Duodenal mucosa (tissue), 2 donors: ENCODE data around the gene MAP3K7CL.
A peak's percentile ranks its signal among the peaks of the same experiment; 100 is the strongest.
"Not testable (repeated sequence)": the region's sequence is repeated elsewhere in the genome, so short reads cannot be mapped to it uniquely, and the experiment has no call there.

Source experiments
- H3K27ac ChIP-seq: one replicate; pipeline ENCODE4 v1.7.0; 2013; ENCODE audit warnings: low read depth, low read length
- H3K27me3 ChIP-seq, 2 donors: one replicate each; pipeline ENCODE4 v1.7.0; 2013; ENCODE audit warnings: low read length in 2 of 2, control low read depth in 1 of 2; ENCODE audit not compliant: insufficient read depth in 2 of 2, control insufficient read depth in 1 of 2
- H3K36me3 ChIP-seq, 2 donors: one replicate each; pipeline ENCODE4 v1.7.0; 2013; ENCODE audit warnings: low read length in 2 of 2, control low read depth in 1 of 2; ENCODE audit not compliant: insufficient read depth in 2 of 2, control insufficient read depth in 1 of 2
- H3K4me1 ChIP-seq, 2 donors: one replicate each; pipeline ENCODE4 v1.7.0; 2013; ENCODE audit warnings: low read length in 2 of 2, control low read depth in 1 of 2; ENCODE audit not compliant: insufficient read depth in 2 of 2, control insufficient read depth in 1 of 2
- H3K4me3 ChIP-seq, 2 donors: one replicate each; pipeline ENCODE4 v1.7.0; 2013; ENCODE audit warnings: low read length in 2 of 2, low read depth in 1 of 2
- H3K9ac ChIP-seq, 2 donors: one replicate each; pipeline ENCODE4 v1.7.0; 2013; ENCODE audit warnings: low read length in 2 of 2, low read depth in 1 of 2
- H3K9me3 ChIP-seq, 2 donors: one replicate each; pipeline ENCODE4 v1.7.0; 2013; ENCODE audit warnings: low read length in 2 of 2, control low read depth in 1 of 2; ENCODE audit not compliant: control insufficient read depth in 1 of 2

Gene MAP3K7CL

DNA sequence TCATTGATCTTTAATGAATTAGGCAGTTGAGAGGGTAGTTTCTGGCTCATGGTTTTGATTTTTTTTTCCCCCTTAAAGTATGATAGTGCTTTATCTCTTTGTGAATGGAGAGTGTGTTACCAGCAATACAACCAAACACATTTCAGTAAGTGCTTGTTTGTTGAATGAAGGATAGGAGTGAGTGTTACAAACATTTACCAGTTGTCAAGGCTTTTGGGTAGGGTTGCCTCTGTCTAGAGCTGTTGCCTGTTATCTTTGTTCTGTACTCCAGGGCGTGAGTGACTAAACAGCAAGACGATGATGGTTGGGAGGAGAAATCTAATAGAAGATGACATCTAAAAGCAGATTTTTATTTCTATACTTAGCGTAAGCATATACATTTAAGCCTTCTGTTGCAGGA lies 21.5 kb downstream of the MAP3K7CL start:
- no peaks in the 10 kb centered on the region for H3K36me3 ChIP-seq
- H3K27ac ChIP-seq: no peak overlapping the region

DNA sequence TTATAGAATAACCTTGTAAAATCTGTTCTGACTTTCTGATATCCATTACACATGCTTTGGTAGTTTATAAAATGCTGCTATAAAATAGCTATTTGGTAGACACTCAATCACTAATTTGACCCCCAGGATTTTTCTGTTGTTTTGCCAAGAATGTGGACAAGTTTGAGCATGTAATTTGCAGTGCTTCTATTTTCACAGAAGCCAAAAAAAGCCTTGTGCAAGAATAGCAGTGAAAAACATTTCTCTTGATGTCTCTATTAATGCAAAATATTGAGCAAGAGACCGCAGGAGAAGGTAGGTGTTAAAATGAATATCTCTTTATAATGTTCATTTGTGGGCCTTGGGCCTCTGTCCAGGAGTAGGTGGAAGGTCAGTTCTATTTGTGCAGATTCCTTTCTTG lies 22.5 kb downstream of the MAP3K7CL start:
- Histone ChIP-seq H3K4me1 (no peaks in the 10 kb centered on the region), H3K9ac (no peak overlapping the region), H3K4me3 (no peak overlapping the region), H3K36me3 (no peaks in the 10 kb centered on the region), H3K27ac (no peak overlapping the region), H3K27me3 (no peaks in the 10 kb centered on the region), H3K9me3 (no peaks in the 10 kb centered on the region)

More for the DNA sequence above, 21.5 kb downstream of the MAP3K7CL start:
- no peaks in the 10 kb centered on the region for H3K9me3 ChIP-seq
- H3K27me3 ChIP-seq: no peaks in the 10 kb centered on the region
- no peak overlapping the region for H3K9ac ChIP-seq
- no peaks in the 10 kb centered on the region for H3K4me1 ChIP-seq
- no peak overlapping the region for H3K4me3 ChIP-seq

DNA sequence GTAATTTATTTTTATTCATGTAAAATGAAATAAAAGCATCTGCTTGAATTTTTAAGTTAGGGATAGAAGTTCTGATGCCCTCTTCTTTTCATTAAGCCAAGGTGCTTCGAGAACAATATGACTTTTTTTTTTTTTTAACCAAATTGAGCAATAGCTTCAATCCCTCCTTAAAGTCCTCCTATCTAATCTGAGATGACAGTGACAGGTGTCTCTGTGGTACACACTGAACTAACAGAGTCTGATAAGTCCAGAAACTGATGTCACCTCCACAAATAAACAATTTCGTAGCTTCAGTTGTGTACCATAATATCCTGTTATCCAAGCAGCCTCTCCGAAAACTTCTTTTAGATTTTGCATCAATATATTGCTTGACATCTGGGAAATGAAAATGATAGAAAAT lies 23.8 kb downstream of the MAP3K7CL start:
- no peaks in the 10 kb centered on the region for H3K27me3 ChIP-seq
- H3K9me3 ChIP-seq: no peaks in the 10 kb centered on the region
- H3K36me3 ChIP-seq: no peaks in the 10 kb centered on the region
- no peak overlapping the region for H3K9ac ChIP-seq
- no peaks in the 10 kb centered on the region for H3K4me1 ChIP-seq
- H3K4me3 ChIP-seq: no peak overlapping the region
- H3K27ac ChIP-seq: no peak overlapping the region

- peak overlapping the region; percentile 29 to 48 for H3K4me3 ChIP-seq
- H3K27ac ChIP-seq: peak overlapping the region; percentile 21
- peak overlapping the region in 1 of 2 donors; percentile 6 for H3K9ac ChIP-seq
- H3K9me3 ChIP-seq: no peaks in the 10 kb centered on the region
- no peaks in the 10 kb centered on the region for H3K36me3 ChIP-seq
- H3K27me3 ChIP-seq: no peaks in the 10 kb centered on the region
- no peaks in the 10 kb centered on the region for H3K4me1 ChIP-seq
These were observed 24.9 kb downstream of the MAP3K7CL start for GRCh38 chr21:29155118-29155932.

GRCh38 chr21:29155933-29156260 lies 25.5 kb downstream of the MAP3K7CL start:
- no peaks in the 10 kb centered on the region for H3K4me1 ChIP-seq
- H3K27me3 ChIP-seq: no peaks in the 10 kb centered on the region
- peak overlapping the region in 1 of 2 donors; percentile 48 for H3K4me3 ChIP-seq
- H3K9ac ChIP-seq: peak overlapping the region in 1 of 2 donors; percentile 6
- H3K9me3 ChIP-seq: no peaks in the 10 kb centered on the region
- H3K27ac ChIP-seq: no peak overlapping the region
- no peaks in the 10 kb centered on the region for H3K36me3 ChIP-seq

- no peaks in the 10 kb centered on the region for H3K4me1 ChIP-seq
- H3K27ac ChIP-seq: no peak overlapping the region
- H3K36me3 ChIP-seq: no peaks in the 10 kb centered on the region
- H3K4me3 ChIP-seq: no peak overlapping the region
- no peaks in the 10 kb centered on the region for H3K27me3 ChIP-seq
- H3K9me3 ChIP-seq: no peaks in the 10 kb centered on the region
- no peak overlapping the region for H3K9ac ChIP-seq
These were observed 26.6 kb downstream of the MAP3K7CL start for GRCh38 chr21:29157080-29157479.

DNA sequence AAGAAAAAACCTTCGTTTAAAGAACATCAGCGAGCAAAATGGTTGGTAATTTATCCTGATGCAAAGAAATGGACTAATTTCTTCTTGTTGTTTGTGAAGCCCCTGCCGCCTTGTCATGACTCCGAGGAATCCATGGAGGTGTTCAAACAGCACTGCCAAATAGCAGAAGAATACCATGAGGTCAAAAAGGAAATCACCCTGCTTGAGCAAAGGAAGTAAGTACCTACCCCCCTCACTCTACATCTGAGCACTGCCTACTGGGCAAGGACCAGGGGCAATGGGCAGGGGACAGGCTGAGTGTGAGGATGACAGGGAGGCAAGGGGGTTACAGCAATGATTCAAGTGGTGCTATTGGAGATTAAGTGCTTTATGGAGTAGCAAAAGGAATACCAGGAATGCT lies 29.4 kb downstream of the MAP3K7CL start:
- H3K4me1 ChIP-seq: no peaks in the 10 kb centered on the region
- H3K27me3 ChIP-seq: no peaks in the 10 kb centered on the region
- no peak overlapping the region for H3K27ac ChIP-seq
- H3K9me3 ChIP-seq: no peaks in the 10 kb centered on the region
- no peak overlapping the region for H3K4me3 ChIP-seq
- H3K9ac ChIP-seq: no peak overlapping the region
- no peaks in the 10 kb centered on the region for H3K36me3 ChIP-seq

GRCh38 chr21:29162825-29163224 lies 32.4 kb downstream of the MAP3K7CL start:
- H3K4me1 ChIP-seq, H3K9ac ChIP-seq, H3K27ac ChIP-seq, H3K4me3 ChIP-seq, H3K36me3 ChIP-seq, H3K27me3 ChIP-seq, H3K9me3 ChIP-seq: not testable (repeated sequence)

DNA sequence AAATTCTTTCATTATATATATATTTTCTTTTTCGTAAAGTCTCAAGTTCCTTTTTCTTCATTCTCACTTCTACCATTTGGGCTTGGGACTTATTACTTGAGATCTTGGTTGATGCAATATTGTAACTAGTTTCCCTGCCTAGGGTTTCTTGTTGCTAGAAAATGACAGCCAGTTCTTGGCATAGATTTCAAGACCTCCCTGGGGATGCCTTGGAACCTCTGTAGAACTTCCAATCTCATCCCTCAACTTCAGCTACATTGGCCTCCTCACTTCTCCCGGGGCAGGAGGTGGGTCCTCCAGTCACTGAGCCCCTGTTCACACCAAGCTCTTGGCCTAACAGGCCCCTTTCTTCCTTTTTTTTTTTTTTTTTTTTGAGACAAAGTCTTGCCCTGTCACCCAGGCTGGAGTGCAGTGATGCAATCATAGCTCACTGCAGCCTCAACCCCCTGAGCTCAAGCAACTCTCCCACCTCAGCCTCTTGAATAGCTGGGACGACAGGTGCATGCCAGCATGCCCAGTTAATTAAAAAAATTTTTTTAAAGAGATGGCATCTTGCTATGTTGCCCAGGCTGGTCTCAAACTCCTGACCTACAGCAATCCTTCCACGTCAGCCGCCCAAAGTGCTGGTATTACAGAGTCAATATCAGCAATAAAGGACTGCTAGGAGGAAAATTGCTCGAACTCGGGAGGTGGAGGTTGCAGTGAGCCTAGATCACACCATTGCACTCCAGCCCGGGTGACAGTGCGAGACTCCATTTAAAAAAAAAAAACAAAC lies 33.1 kb downstream of the MAP3K7CL start:
- Histone ChIP-seq H3K9me3 (no peaks in the 10 kb centered on the region), H3K36me3 (no peaks in the 10 kb centered on the region), H3K27me3 (no peaks in the 10 kb centered on the region), H3K4me3 (no peak overlapping the region), H3K9ac (no peak overlapping the region), H3K27ac (peak overlapping the region; percentile 20), H3K4me1 (peaks cover 0 to 4% of the 10 kb centered on the region in 2 donors)

DNA sequence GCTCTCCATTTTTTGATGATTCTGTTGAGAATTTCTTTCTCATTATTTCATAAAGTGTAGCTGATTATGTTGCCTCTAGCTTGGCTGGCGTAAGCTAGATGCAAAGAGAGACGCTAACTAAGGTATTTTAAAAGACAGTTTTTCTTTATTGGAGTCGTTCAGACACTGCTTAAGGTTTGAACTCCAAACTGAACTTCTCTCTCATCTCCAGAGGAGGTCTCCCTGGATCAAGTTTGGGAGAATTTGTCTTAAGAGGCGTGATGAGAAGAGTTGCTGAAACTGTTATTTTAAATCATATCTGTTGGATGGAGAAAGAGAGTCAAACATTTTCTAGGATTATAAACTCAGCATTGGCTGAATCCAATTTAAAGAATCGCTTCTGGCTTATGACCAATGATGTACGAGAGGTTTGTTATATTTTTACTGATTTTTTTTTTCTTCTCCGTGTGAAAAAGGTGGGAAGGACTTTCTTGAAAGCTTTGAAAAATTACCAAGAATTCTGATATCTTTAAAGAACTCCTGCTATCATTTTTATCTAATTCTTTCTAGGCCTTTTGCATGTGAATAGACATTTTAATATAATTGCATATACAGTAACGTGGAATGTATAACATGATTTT lies 34.0 kb downstream of the MAP3K7CL start:
- no peak overlapping the region for H3K4me3 ChIP-seq
- peaks cover 0 to 4% of the 10 kb centered on the region in 2 donors for H3K4me1 ChIP-seq
- no peak overlapping the region for H3K9ac ChIP-seq
- H3K27me3 ChIP-seq: no peaks in the 10 kb centered on the region
- H3K9me3 ChIP-seq: no peaks in the 10 kb centered on the region
- no peaks in the 10 kb centered on the region for H3K36me3 ChIP-seq
- H3K27ac ChIP-seq: no peak overlapping the region
